Fibroblast of the aortic adventitia (primary cell): ENCODE measurements around the gene DRGX. TPM values are rescaled to one million over a fixed set of nuclear protein-coding genes. Genes with fewer than 3 reads are reported as not detected.

Source experiments
- DNase-seq: peaks from one replicate; pipeline ENCODE4 v3.0.0-alpha.2; 2010; ENCODE audit warnings: low read depth
- H3K4me3 ChIP-seq: 2 replicates; pipeline ENCODE4 v1.5.1; 2011; ENCODE audit warnings: low read depth, mild to moderate bottlenecking, control low read depth, low read length, moderate library complexity
- total RNA-seq: library from RNA; depleted of rRNA; stranded (reverse); fragments of >200 nt; gene quantifications from 2 replicates; pipeline ENCODE4 v1.2.3, GENCODE V29; 2012; ENCODE audit warnings: low replicate concordance
- TF ChIP-seq, protein P1 (sequence below): IDR thresholded peaks from 2 replicates; pipeline ENCODE4 v1.5.1; 2011; ENCODE audit warnings: mild to moderate bottlenecking, low read length, control low read depth, inconsistent platforms; ENCODE audit not compliant: insufficient read depth

DRGX gene
- total RNA-seq, 1 donor: not detected

GRCh38 chr10:49374740-49375139, 21.1 kb downstream of the DRGX start:
- TF ChIP-seq, protein P1, sequence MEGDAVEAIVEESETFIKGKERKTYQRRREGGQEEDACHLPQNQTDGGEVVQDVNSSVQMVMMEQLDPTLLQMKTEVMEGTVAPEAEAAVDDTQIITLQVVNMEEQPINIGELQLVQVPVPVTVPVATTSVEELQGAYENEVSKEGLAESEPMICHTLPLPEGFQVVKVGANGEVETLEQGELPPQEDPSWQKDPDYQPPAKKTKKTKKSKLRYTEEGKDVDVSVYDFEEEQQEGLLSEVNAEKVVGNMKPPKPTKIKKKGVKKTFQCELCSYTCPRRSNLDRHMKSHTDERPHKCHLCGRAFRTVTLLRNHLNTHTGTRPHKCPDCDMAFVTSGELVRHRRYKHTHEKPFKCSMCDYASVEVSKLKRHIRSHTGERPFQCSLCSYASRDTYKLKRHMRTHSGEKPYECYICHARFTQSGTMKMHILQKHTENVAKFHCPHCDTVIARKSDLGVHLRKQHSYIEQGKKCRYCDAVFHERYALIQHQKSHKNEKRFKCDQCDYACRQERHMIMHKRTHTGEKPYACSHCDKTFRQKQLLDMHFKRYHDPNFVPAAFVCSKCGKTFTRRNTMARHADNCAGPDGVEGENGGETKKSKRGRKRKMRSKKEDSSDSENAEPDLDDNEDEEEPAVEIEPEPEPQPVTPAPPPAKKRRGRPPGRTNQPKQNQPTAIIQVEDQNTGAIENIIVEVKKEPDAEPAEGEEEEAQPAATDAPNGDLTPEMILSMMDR: no peak
- no peak overlapping the region for H3K4me3 ChIP-seq
- no peak for DNase-seq

DNA sequence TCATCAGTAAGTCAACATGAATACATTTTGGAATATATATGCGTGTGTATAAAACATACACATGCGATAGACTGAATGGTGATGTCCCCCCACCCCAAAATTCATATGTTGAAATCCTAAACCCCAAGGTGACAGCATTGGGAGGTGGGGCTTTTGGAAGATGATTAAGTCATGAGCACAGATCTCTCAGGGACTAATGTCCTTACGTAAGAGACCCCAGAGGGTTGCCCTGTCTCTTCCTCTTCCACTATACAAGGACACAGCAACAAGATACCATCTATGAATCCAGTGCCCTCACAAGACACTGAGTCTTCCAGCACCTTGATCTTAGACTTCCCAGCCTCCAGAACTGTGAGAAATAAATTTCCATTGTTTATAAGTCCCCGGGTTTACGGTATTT, 22.5 kb downstream of the DRGX start:
- TF ChIP-seq, protein P1: no peak
- no peak overlapping the region for H3K4me3 ChIP-seq
- DNase-seq: no peak

DNA sequence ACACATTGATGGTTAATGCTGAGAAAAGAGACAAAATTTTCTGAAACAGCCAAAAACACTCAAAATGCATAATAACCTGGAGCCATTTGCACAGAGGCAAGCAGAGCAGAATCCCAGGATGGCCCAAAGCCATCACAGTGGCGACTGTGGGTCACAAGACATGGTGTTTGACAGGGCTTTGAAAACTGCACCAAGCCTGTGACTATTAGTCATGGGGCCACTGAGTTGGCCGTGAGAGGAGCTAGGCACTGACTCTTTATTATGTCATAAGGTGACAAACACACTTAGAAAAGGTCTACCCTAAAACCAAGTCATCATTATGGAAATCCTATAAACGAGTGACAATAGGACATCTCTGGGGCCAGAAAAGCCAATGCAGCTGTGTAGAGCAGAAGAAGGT, 23.9 kb downstream of the DRGX start:
- no peak for DNase-seq

DNA sequence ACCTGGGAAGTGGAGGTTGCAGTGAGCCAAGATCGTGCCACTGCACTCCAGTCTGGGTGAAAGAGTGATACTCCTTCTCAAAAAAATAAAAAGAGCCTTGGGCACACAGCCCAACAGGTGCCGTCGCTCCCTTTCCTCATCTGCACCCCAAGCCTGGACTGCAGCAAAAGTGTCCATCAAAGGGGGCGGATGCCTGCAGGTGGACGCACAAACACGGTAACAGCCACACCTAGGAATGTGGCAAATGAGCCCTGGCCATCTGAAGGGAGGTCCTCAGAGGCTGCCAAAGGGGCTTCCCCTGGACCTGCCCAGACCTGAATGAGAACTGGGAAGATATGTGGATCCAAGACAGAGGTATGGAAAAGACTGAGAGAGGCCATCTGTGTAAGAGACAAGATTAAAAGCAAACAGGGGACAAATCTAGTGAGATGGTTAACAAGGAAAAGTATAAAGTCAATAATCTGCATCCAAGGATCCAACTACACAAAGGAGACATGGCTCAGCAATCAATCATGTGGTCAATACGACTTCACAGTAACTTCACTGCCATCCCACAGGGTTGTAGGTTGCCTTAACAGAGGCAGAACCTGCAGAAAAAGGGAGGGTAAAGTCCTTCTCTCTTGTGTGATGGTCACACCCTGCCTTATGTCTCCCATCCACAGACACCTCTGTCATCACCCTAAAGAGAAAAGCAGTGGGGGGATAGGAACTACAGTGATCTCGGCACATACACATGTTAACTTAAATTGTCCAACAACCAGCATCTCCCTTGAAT, 25.4 kb downstream of the DRGX start:
- H3K4me3 ChIP-seq: no peak overlapping the region
- TF ChIP-seq, protein P1: no peak
- DNase-seq: no peak

More for the DNA sequence above, 23.9 kb downstream of the DRGX start:
- TF ChIP-seq, protein P1: no peak
- H3K4me3 ChIP-seq: no peak overlapping the region

DNA sequence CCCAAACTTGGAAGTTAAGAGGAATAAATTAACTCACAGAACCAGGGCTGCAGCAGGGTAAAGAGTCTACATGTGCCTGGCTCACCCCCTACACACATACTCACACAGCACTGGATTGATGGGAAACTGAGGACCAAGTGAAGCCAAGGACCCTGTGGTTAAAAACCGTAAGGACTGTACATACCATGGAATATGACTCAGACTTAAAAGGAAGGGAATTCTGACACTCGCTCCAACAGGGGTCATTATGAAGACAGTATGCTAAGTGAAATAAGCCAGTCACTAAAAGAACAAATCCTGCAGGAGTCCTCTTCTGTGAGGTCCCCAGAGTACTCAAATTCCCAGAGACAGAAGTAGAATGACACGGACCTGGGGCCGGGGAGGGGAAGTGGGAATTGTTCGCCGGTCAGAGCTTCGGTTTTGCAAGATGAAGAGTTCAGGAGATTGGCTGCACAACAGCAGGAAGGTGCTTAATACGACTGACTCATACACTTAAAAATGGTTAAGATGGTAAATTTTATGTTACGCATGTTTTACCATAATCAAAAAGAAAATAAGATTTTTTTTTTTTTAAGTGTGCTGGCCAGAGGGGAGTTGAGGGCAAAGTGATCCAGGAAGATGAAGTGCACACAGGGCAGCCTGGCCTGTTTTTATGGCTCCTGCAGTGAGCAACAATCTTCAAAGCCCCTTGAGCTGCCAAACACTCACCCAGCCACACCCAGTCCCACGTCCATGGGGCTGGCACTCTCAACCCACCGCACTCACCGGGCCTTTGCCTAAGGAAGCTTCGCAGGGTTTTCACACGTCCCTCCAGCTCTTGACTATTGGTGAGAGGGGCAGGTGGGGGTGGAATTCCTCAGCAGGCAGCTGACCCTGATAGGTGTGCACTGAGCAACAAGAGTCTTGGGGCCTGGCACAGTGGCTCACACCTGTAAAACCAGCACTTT, 26.4 kb downstream of the DRGX start:
- TF ChIP-seq, protein P1: no peak
- DNase-seq: peak; percentile 37
- H3K4me3 ChIP-seq: no peak overlapping the region

DNA sequence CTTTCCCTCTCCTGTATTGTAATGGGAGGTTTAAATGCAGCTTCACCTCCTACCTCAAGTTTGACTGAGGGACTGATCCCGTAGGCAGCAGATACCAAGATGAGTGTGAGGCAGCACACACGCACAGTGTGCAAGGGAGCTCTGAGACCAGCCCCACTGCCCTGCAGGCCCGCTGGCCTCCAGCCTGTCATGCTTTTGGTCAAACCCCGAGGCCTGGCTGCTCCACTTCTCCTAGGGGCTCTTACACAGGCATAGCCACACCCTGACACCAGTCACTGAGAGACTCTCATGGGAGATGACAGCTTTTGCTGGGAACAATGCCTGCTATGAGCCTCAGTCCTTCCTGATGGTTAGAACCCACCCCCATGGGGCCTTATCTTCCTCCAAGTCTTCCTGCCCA, 27.6 kb downstream of the DRGX start:
- DNase-seq: no peak
- TF ChIP-seq, protein P1: no peak
- H3K4me3 ChIP-seq: no peak overlapping the region
